Stimulated activated CD4-positive, alpha-beta T cell treated with anti-CD3 and anti-CD28 coated beads, Interleukin-12 subunit alpha, Interleukin-12 subunit beta, amount 100 ng/mL, for 4 hours (primary cell): ENCODE measurements around the gene REEP3.
"Not testable (repeated sequence)": the region's sequence is repeated elsewhere in the genome, so short reads cannot be mapped to it uniquely, and the experiment has no call there.

ENCODE experiments used
- DNase-seq: peaks from one replicate; pipeline ENCODE4 v3.0.0-alpha.2; 2020

The REEP3 gene

DNA sequence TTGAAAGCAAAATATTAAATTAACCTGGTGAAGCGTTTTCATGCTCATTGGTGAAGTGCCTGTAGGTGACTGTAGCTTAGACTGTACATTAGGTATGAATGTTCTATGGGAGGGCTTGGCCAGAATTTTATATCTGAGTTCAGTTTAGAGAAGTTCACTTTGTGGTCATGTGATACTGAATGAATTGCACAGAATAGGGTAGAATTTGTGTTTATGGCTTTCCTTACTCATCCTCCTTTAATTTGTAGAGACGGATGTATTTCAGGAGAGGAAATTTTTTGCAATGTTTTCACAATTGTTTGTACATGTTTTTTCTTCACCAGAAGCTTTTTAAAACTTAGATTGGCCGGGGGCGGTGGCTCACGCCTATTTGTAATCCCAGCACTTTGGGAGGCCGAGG is 32.3 kb downstream of the REEP3 start:
- DNase-seq = no peak

GRCh38 chr10:63554657-63555056 is 33.5 kb downstream of the REEP3 start:
- DNase-seq = no peak

DNA sequence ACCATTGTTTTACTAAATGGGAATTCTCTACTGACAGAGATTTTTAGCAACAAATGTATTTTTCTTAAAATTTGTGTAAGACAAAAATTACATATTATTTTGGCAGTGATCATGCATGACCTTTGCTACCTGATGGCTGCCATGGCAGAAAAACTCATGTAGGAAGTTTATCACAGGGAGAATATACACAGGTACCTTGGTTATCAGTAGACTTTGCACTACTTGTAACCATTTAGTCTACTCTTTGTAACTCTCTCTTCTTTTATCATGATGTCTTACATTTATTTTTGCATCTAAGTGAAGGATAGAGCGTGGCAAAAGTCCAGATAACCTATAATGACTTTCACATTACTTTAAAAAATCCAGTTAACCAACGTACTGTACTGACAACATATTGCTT is 34.1 kb downstream of the REEP3 start:
- DNase-seq = no peak

GRCh38 chr10:63558132-63558784 is 37.1 kb downstream of the REEP3 start:
- no peak for DNase-seq

DNA sequence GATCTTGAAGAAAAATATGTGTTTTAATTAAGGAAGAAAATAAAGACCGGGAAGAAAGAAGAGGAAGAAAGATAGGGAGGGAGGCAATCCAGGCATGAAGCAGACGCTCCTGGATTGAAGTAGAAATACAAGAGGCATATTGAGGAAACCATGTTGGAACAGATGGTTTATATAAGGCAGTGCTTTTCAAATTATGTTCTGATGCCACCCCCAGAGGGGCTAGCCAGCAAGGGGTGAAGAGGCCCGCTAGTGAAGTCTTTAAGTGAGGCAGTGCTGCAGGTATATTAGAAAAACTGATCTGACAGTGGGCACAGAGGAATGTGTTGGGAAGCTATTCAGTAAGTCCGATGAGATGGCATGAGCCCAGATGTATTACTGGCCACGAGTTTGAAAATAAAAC is 40.1 kb downstream of the REEP3 start:
- no peak for DNase-seq

DNA sequence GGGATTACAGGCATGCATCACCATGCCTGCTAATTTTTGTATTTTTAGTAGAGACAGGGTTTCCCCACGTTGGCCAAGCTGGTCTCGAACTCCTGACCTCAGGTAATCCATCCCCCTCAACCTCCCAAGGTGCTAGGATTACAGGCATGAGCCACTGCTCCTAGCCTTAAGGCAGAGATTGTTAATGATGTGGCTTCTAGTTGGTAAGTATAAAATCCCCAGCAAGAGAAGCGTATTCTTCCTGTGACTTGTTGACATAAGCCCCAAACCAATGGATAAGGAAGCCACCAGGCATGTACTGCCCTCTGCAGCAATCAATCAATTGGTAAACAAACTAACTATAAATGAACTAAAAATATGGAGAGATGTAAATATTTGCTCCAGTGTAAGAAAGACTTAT is 41.2 kb downstream of the REEP3 start:
- no peak for DNase-seq

GRCh38 chr10:63562857-63563256 is 41.7 kb downstream of the REEP3 start:
- DNase-seq = no peak

GRCh38 chr10:63563623-63564022 is 42.4 kb downstream of the REEP3 start:
- DNase-seq = no peak

- DNase-seq = not testable (repeated sequence)
These were observed 43.5 kb downstream of the REEP3 start for GRCh38 chr10:63564731-63565130.

DNA sequence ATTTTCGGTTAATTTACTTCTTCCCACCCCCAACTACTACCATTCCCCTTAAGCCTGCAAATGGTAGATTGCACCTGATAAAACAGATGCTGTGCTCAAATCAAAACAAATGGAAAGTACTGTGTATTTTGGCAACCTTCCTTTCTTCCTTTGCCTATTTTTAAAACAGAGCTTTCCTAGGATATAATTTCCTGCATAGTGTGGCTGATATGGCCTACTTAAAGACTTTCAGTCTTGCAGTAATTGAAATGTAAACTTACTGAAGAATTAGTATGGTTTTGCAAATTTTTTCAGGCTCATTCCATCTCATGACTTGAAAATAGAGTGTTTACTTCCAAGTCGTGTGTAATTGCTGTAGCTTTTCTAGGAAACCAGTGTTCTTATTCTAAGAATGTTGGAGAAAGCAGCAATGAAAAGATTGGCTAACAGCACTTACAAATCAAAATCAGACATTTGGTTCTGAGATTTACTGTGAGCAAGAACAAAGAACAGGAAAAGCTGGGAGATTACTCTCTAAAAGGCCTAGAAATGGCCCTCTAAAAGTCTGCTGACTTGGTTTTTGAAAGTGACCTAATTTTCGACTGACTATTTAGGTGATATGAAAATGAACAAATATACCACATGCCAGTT is 52.0 kb downstream of the REEP3 start:
- DNase-seq = no peak

DNA sequence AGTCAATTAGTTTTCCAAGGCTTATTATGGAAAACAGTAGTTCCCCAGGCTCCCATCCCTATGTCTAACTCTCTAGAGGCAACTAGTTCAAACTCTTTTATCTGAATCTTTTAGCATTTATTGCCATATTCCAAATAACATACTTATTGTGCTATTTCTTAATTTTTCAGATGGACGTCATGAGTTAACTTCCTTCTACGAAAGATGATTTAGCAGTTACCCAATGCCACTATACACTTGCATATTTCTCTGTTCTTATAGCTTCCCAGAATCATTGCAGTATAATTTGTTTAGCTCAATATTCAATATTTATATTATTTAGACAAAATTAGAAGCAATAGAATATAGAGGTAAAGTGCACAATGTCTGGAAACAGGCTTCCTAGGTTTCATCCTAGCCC is 52.8 kb downstream of the REEP3 start:
- DNase-seq = no peak

DNA sequence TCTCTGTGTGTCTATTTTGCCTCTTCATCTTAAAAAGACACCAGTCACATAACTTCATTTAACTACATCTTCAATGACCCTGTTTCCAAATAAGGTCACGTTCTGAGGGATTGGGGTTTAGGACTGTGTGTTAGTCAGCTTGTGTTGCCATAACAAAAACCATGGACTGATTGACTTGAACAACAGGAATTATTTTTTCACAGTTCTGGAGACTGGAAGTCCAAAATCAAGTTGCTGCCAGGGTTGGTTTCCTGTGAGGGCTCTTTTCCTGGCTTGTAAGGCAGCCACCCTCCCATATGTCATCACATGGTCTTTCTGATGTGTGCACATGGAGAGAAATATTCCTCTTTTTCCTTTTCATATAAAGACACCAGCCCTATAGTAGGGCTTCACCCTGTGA is 55.3 kb downstream of the REEP3 start:
- DNase-seq = no peak

GRCh38 chr10:63578501-63578900 is 57.3 kb downstream of the REEP3 start:
- no peak for DNase-seq

- DNase-seq = no peak
These were observed 58.3 kb downstream of the REEP3 start for GRCh38 chr10:63579371-63580014.

DNA sequence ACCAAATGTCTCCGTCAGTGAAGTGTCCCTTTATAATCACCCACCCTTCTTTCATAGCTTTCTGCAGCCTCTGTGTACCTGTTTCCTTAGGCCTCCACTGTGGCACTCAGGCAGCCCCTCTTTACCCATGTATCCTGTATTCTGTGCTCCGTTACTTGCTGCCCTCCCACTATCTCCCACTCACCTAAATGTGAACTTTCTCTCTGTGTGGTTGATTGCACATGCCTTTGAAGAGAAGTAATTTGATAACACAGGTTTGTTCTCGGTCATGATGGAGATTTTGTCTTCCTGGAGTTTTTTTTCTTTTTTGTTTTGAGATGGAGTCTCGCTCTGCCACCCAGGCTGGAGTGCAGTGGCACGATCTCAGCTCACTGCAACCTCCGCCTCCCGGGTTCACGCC is 61.5 kb downstream of the REEP3 start:
- DNase-seq = no peak

DNA sequence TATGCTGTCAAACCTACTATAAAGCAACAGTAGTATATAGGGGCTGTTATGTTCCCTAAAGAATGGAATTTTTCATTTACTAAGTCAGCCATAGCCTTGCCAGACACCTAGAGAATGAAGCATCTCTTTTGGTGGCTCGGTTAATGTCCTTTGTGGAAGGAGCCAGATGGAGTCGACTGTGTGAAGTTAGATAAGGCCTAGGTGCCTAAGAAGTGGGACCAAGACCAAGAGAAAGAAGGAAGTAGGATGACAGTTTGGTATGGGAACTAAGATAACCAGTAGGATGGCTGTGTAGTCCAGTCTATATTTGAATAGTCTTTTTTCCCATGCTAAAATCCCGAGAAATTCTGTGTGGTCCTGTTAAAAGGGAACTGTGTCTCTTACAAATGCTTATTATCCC is 62.2 kb downstream of the REEP3 start:
- no peak for DNase-seq

DNA sequence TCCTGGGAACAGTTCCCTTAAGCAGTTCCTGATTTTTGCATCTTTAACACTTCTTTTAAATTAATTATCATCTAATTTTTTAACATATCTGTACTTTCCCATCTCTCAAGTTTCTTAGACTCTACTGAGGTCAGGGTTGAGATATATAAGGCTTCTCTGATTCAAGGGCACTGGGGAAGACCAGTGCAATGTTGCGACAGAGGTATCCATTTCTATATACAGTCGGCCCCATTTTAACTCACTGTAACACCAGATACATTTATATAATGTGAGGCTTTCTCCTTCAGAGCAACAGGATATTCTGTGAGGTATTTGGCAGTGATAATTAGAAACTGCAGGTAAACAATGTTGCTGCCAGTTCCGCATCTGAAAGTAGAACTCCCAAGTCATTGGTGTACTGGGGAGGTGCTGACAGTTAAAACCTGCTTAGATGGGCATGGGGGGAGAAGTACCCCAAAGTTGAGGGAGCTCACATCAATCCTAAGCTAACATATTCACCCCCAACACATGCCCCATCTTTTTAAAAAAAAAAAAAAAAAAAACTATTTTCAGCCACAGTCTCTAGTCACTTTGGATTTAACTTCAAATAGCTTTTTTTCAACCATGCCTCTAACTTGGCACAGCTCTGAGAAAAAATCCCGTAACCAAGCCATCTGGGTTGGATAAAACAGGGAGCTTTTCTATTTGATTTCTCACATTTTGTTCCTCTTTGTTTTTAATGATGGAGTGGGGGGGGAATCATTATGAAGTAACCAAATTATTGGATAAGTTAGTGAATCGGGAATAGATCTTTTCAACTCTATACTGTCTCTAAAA is 62.9 kb downstream of the REEP3 start:
- DNase-seq = no peak

DNA sequence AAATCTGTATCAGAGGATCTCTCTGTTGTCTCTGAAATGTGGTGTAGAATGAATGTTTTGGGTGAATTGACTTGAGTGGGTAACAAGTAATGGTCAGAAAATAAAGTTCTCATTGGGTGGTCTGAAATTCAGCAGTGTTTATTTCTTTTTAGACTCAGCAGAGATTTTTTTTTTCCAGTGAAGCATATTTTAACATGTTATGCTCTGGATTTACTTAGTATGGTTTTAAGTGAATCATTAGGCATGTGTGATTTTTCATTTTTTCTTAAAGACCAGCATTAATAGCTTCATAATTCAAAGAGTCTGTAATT is 63.5 kb downstream of the REEP3 start:
- no peak for DNase-seq

GRCh38 chr10:63585041-63585440 is 63.8 kb downstream of the REEP3 start:
- DNase-seq = no peak

DNA sequence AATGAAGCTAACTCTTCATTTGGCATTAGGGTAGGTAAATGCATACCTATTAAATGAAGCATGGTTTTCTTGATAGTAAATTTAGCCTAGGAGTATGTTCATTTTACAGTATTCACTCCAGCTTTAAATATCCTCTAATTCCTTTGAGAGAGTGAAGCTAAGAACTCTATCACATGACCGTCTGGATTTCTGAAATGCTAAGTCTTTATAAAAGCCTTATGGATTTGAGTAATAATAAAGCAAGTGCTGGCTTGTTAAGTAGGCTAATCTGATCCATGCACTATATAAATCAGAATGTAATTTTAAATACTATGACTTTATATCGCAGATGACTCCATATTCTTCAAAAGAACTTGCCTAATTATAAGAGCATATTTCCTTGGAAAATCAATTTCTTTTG is 64.8 kb downstream of the REEP3 start:
- no peak for DNase-seq

- no peak for DNase-seq
These were observed 66.0 kb downstream of the REEP3 start for GRCh38 chr10:63587191-63587590.

GRCh38 chr10:63588436-63589167 is 67.4 kb downstream of the REEP3 start:
- no peak for DNase-seq
